Breast epithelium (tissue), 3 donors: ENCODE measurements around the gene MT1B.

Source experiments
- CTCF ChIP-seq, 3 donors: fragments of 450-650 bp; IDR thresholded peaks; one replicate each; pipeline ENCODE4 v1.5.1; 2016 to 2017; ENCODE audit warnings: antibody characterized with exemption in 3 of 3, mild to moderate bottlenecking in 3 of 3, moderate library complexity in 3 of 3
- POLR2A ChIP-seq: fragments of 450-650 bp; IDR thresholded peaks from one replicate; pipeline ENCODE4 v1.6.1; 2016; ENCODE audit warnings: antibody characterized with exemption, mild to moderate bottlenecking, moderate library complexity

DNA sequence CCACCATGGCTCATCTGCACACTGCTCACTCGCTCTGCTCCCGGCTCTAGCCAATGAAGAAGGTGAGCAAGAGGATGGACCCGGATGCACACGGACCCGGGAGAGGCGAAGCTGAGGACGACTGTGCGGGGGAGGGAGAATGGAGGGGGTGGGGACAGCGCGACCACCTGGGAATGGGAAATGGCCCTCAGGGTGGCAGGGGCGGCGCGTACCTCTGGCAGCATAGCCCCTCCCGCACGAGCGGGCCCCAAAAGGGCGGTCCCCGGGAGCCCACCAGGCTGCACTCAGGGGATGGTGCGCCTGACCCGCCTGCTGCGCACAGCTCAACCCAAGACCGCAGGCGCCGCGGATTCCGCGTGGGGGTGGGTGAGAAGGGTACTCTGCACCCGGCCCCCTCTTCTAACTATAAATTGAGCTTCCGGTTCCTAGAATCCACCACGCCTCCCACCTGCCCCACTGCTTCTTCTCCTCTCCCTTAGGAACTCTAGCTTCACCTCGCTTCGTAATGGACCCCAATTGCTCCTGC is 24.1 kb downstream of the MT1B start:
- TF ChIP-seq CTCF (IDR thresholded peaks at IDR 0.05) (no peak), POLR2A (no peak)
